Dermis microvascular lymphatic vessel endothelial cell (primary cell): Measurements from ENCODE around the gene SPHKAP. TPM values are rescaled to one million over a fixed set of nuclear protein-coding genes. Genes with fewer than 3 reads are reported as not detected.
"Not testable (repeated sequence)": the region's sequence is repeated elsewhere in the genome, so short reads cannot be mapped to it uniquely, and the experiment has no call there.

Source experiments
- DNase-seq, 2 donors: peaks; one replicate each; pipeline versions ENCODE4 v3.0.0 to v3.0.0-alpha.2; 2010; ENCODE audit warnings: low read depth in 2 of 2
- total RNA-seq: library from RNA; depleted of rRNA; stranded (reverse); fragments of >200 nt; gene quantifications from 2 replicates; pipeline ENCODE4 v1.2.1, GENCODE V29; 2014

The SPHKAP gene
- total RNA-seq, 1 donor from 2014 or later = not detected

DNA sequence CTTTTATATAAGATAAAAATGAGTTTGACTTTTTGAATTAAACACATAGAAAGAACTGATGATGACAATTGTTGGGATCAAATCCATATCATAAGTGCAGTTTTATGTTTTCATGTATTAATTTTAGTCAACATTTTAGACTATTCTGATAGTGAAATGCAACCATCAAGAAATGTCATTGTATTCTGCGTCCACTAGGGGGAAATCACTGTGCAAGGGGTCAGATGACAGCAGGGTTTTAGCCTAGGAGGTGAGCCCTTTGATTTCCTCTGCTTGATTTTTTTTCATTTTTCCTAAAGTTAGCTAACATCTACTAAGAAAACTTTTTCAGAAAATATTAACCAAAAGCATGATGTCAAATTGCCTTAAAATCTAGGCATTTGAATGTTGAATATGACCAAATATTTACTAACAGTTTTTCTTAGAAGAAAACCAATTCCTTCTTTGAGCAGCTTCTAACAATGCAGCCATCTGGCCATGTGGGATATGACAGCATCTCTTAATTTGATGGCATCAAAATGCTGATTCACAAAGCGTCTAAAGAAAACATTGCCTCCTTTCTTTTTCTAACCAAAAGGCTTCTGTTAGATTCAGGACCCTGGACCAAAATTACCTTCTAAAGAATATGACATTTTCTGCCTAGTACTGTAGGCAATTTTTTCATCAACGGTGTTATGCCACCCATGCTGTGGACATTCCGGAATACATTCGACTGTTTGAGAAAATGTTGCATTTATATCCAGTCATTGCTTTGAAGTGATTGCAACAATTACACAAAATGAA lies 141.5 kb downstream of the SPHKAP start:
- peak in 1 of 2 donors; percentile 7 for DNase-seq

GRCh38 chr2:228038967-228039366 lies 142.5 kb downstream of the SPHKAP start:
- no peak for DNase-seq

GRCh38 chr2:228037915-228038314 lies 143.6 kb downstream of the SPHKAP start:
- no peak for DNase-seq

GRCh38 chr2:228023619-228024018 lies 157.9 kb downstream of the SPHKAP start:
- no peak for DNase-seq

DNA sequence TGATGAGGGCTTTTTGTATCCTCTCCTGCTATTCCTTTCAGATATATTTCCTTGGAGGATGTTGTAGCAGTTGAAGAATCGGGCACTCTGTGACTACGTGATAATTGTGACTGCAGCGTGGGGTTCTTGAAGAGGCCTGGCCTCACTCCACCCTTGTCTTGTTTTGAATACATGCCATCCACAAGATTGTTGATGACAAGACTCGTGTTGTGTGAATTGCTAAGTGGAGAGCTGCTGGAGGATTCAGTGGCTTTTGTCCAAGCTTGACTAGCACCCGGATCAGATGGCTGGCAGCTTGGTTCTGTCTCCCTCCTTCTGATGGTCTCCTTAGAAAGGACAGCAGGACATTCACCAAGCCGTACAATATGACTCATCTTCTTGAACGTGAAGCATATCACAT lies 163.2 kb downstream of the SPHKAP start:
- no peak for DNase-seq

GRCh38 chr2:228017784-228018183 lies 163.7 kb downstream of the SPHKAP start:
- no peak for DNase-seq

- no peak for DNase-seq
Observed at GRCh38 chr2:228016402-228016801, 165.1 kb downstream of the SPHKAP start.

GRCh38 chr2:228015741-228016140 lies 165.7 kb downstream of the SPHKAP start:
- DNase-seq = no peak

DNA sequence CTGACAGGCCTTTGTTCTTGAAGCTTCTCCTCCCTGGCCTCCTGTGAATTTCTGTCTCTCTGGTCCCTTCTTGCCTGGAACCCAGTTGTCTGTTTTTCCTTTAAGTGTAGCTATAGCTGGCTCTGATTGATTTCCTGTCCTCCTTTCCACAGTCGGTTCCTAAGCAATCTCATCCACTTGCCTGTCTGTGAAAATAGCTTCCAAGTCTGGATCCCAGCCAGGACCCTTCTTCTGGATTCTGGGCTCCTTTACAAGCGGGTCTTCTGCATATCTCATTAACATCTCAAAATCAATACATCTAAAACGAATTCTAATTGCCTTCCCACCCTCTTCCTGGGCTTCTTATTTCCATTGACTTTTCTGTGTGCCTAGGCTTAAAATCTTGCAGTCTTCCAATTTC lies 185.1 kb downstream of the SPHKAP start:
- no peak for DNase-seq

GRCh38 chr2:227990937-227991336 lies 190.6 kb downstream of the SPHKAP start:
- DNase-seq = no peak

- DNase-seq = no peak
Observed at GRCh38 chr2:227973241-227973640, 208.2 kb downstream of the SPHKAP start.

- no peak for DNase-seq
Observed at GRCh38 chr2:227971619-227972230, 209.8 kb downstream of the SPHKAP start.

DNA sequence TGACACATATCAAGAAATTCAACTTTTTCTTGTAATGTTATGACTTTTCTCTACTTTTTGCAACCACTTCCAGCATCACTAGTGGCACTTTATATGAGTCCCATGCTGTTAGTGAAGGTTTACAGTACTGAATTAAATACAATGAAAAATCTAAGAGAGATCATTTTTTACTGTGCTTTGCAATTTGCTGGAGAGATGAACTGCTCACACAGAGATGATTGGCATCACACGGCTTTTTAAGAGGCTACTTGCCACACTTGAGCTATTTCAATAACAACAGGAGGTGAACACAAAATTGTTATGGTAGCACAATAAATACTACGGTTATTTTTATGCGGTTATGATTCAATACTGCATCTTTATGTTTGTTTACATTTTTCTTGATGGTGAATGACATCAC lies 221.2 kb downstream of the SPHKAP start:
- no peak for DNase-seq

- no peak for DNase-seq
Observed at GRCh38 chr2:227942965-227943364, 238.5 kb downstream of the SPHKAP start.

DNA sequence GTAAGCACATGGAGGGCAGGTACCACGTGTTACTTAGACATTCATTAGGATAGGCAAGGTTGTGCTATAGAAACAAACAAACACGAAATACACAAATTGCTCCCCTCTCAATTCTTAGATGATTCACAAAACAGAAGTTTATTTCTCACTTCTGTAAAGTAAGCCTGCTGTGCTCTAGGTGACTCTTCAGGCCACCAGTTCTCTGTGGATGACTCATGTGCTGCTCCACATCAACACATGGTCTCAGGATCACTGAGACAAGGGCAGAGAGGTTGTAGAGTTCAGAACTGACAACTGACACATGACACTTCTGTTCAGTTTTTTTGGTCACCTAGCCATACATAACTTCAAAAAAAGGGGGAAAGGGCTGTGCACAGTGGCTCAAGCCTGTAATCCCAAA lies 239.5 kb downstream of the SPHKAP start:
- no peak for DNase-seq

GRCh38 chr2:227939271-227940027 lies 242.0 kb downstream of the SPHKAP start:
- peak in 1 of 2 donors; percentile 48 for DNase-seq

- not testable (repeated sequence) for DNase-seq
Observed at GRCh38 chr2:227936249-227936648, 245.2 kb downstream of the SPHKAP start.

DNA sequence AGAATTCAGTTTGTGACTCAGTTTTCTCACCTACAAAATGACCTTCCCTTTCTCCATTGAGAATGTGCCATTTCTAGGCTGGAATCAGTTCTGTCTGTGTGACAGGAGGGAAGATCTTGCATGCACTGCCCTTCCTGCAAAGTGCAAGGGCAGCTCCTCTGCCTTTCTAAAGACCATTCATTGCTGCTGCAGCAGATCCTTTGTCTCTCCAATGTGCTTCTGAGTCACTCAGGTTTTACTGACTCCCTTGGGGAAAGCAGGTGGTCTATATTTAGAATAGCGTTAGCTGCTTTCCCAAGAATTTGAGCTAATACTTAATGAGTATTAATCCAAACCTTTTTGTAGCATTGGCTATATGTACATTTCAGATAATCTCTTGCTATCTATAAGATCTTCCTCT lies 247.6 kb downstream of the SPHKAP start:
- no peak for DNase-seq

- DNase-seq = no peak
Observed at GRCh38 chr2:227932403-227932802, 249.1 kb downstream of the SPHKAP start.

DNA sequence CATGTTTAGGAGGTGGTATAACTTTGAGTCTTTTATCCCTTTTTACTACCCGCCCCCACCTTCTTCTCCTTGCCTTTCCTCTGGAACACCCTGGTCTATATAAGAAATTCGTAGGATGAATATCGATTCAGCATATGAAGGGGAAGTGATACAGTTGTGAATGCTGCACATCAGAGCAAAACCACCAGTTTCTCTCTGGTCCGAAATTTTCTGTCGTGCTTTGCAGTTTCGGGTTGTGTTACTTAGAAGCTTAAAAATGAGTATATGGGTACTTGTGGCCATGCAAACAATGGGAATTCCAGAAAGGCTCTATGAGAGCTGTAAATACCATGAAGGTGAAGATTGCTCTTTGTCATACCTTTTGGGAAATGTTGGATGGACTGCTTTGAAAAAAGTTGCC lies 249.5 kb downstream of the SPHKAP start:
- DNase-seq = no peak
